Stimulated activated CD8-positive, alpha-beta memory T cell treated with anti-CD3 and anti-CD28 coated beads, Interleukin-7, amount 100 ng/mL, for 1 hour (primary cell): ENCODE measurements around the gene LBR.

Experiments
- DNase-seq, 2 donors: peaks; one replicate each; pipeline ENCODE4 v3.0.0-alpha.2; 2020; ENCODE audit warnings: low read depth in 2 of 2

Gene LBR

DNA sequence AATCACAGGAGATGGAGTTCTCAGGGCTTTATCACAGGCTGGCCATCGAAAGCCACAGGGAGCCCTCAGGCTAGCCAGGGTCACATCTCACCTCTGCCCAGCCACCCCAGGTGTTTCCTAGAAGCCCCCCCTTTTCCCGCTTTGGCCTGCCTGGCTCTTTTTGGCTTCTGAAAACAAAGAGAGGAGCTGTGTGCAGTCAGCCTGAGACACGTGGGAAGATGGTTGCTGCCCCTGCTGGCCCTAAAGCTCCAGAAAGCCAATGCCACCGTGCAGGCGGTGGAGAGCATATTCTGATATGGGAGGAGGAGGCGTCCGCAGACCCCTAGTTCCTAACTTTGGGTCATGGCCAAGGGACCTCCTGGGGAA is 18.7 kb upstream of the LBR start:
- DNase-seq, result no peak

DNA sequence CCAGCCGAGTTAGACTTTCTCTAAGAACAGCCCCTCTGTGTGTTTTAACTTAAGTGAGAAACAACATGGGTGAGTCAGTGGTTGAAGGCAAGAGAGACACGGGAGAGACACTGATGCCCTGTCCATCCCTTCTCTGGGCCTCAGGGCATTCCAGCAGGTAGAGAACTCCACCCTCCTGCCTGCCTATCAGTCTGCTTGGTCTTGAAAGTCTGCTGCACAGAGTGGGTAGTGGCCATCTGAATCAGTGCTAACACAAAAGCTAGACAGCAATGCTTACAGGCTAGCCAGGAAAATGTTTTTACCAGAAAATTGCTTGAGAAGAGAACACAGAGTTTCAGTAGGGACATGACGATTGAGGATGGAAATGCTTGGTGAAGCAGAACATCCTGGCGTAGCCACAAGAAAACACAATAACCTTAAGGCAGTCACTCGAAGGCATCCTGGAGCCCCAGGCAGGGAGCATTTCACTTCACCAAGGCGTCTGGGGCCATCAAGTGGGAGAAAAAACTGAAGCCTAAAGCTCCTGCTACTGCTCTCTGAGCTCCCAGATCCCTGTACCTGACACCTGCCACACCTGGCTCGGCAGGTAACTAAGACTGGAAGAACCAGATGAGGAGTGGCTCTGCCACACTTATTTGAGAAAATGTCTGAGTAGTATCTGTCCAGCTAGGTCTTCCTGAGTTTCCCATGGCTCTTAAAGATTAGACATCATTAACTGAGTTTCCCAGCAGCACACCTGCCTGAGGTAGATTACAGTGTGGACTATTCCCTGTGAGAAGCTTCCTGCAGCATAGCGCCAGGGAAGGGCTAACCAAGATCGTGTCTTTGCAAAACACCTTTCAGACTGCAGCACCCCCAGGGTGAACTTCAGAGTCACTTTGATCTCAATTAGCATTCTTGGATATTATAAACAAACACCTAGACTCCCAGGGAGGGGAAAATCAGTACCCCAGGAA is 18.1 kb upstream of the LBR start:
- DNase-seq, result no peak

DNA sequence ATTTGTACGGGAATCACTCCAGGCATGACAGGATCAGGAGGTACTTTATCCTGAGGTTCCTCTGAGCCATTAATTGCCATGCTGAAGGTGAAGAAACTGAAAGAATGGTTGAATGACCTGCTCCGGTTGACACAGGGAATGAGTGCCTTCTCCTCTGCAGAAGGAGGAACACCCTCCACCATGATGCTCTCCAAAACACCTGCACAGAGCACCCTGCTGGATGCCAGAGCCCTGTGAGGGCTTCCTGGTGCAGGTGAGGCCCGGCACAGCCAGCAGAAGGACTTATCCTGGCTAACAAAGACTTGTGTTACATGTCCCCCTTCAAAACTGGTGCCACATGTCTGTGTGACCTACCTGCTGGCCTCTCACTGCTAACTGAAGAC is 14.3 kb upstream of the LBR start:
- DNase-seq, result no peak

DNA sequence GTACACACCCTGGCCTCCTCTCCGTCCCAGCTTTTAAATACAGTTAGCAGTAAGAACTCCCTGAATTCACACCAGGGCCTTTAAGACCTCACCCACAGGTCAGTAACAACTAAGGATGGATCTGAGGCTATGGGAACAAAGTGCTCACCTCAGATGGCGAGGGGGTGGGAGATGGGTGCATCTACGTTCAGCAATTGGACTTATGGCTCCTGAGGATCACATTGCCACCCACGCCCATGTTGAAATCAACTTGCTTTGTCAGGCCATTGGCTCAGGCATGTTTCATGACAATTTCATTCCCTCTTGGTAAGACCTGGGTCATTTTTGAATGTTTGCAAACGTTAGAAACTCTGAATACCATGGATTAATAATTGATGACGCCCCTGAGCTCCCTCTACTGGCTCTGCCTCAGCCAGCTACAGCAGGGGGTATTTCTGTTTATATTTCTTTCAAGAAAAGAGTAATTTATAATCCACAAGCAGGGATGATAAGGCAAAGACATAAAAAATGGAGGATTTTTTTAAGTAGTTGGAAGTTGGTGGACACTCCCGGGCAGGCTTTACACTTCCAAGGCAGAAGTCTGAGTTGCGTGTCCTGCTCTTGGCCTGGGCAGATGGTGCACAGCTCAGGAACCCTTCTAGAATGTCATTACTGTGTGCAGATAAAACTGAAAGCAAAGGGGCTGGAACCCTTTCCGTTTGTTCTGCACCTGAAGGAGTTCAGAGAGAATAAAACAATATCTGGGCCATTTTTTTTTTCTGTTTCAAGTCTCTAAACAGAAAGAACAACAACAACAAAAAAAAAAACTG is 13.7 kb upstream of the LBR start:
- DNase-seq, result no peak

DNA sequence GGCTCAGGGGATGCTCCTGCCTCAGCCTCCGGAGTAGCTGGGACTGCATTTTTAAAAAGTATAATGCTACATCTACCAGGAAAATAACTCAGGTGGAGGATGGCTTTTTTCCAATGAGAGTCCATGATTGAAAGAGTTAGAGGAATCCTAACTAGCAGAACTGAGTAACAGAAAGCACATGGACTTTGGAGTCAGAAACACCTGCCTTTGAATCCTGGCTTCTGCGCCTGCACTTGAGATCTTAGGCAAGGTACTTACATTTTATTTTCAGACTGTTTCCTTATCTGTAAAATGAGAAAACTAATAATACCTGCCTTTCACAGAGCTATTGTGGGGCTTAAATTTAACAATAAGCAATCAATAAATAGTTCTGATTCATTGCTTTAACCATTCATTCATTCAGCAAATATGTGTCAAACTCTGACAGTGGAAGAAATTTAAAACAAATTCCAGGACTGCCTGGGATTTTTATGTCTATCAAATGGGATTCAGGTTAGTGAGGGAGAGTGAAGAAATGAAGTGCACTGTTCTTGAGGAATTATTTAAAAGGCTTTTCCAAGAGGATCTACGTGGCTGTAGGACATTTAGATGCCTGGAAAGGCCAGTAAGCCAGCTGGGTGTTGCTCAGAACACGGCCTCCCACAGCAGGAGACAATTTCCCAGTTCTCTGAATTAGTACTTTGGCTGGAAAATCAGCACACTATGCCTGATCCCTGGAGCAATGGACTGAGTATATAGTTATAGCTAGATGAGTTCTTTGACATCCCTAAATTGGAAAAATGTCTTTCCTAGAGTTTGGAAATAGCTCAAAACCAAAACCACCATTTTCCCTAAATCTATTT is 12.8 kb upstream of the LBR start:
- no peak for DNase-seq

DNA sequence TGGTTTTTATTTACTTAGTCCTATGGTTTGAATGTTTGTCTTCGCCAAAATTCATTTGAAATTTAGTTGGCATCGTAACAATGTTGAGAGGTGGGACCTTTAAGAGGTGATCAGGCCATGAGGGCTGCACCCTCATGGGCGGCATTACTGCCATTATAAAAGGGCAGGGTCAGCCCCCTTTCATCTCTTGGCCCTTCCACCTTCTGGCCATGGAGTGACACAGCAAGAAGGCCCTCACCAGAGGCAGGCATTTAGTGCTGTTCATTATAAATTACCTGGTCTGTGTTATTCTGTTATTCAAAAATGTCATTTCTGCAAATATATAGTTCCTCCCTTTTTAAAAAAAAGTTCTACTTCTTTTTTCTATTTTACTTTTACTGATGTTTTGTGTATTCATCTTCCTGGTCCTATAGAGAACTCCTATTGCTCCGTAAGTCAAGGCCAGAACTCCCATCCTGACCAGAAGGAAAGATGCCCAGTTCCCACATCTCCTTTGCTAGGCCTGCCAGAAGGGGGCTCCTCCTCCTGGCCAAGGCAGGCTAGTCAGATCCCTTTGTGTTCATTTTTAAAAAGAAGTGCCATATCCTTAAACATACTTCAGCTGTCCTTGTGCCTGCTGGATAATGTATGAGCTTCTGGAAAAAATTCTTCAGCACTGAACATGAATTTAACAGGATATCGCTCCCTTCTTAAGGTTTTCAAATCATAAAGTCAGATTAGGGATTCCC is 10.0 kb upstream of the LBR start:
- no peak for DNase-seq

DNA sequence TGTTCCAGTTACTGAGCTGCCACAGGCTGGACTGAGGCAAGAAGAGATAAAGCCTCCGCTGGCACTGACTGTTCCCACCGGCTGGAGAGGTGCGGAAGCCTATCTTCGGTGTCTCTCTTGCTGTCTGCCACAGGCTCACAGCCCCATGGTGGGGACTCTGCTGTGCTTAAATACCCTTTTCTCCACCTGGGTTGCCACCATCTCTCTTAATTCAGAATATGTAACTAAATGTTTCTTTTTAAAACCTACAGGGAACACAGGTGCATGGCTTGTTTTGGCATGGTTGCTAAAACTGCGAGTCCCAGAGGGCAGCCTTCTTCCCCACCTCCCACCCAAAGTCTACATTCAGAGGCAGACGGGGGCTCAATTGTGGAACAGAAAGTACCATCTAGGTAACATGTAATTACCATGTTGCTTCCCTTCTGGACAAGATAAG is 8.1 kb upstream of the LBR start:
- DNase-seq, result no peak

DNA sequence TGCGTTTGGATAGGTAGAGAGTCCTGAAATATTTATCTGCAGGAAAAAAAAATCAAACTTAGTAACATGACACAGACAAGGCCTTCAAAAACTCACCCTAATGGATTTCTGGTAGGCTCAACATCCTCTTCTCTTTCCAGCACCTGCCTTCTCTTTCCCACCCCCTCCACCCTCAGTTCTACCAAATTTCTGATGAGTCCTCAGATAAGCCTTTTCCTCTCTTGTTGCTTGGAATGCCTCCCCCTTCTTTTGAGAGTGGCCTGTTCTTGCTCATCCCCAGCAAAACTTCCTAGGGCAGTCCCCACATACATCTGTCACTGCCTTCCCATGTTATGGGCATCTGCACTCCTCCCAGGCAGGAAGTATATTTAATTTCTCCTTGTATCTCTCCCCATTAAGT is 7.6 kb upstream of the LBR start:
- no peak for DNase-seq

DNA sequence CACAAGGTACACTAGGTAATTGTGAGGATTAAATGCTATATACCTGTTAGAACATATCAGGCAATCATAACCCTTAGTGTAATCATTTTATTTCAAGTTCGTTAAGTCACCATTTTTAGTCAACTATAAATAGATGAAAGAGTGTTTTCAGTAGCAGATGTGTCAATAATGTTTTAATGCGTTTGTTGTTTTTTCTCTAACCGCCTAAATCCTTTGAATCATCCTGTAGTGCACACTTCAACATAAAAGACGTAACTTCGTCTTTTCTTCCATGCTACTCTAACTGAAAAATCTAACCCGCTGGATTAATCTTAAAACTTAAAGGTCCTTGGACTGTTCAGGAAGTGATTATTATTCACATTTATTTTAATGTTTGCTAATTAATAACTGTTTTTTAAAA is 7.2 kb upstream of the LBR start:
- no peak for DNase-seq

DNA sequence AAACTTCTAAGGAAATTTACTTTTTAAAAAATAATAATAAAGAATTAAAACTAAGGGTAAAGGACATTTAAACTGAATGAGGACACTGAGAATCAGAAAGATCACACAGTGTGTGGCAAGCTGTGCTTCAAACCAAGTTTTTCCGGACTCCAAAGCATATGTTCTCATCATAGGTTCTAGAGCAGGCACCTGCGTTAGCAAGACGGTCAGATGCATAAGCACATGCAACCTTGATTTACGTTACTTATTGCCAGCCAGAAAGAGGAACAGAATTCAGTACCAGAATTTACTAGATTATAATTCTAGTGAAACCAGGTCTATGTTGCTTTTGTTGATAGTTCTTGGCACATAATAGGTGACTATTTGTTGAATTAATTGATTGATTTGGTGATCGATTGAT is 6.2 kb upstream of the LBR start:
- no peak for DNase-seq

DNA sequence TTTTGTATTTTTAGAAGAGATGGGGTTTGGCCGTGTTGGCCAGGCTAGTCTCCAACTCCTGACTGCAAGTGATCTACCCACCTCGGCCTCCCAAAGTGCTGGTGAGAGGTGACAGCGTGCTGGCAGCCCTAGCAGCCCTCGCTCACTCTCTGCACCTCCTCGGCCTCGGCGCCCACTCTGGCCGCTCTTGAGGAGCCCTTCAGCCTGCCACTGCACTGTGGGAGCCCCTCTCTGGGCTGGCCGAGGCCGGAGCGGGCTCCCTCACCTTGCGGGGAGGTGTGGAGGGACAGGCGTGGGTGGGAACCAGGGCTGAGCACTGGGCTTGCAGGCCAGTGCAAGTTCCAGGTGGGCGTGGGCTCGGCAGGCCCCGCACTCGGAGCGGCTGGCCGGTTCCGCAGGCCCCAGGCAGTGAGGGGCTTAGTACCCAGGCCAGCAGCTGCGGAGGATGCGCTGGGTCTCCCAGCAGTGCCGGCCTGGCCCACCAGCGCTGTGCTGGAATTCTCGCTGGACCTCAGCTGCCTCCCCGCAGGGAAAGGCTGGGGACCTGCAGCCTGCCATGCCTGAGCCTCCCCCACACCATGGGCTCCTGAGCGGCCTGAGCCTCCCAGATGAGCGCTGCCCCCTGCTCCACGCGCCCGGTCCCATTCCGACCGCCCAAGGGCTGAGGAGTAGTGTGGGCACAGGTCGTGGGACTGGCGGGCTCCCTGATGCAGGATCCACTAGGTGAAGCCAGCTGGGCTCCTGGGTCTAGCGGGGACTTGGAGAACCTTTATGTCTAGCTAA is 3.4 kb upstream of the LBR start:
- no peak for DNase-seq

DNA sequence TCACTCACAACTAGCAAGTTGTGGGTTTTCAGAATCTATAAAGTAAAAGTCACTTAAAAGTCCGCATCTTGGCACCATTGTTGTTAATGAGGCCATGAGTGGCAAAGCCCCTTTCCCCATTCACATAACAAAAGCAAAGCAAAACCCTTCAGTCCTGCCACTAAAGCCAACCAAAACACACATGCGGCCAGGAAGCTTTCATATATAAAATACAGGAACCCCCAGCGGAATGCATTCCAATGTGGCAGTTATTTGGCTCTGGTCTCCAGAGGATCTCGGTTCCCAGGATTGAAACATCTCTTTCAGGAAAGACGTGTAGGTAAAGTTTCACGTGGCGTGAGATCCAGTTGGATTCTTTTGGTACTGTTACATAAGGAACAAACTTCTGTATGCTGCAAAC is 2.5 kb upstream of the LBR start:
- DNase-seq, result no peak

DNA sequence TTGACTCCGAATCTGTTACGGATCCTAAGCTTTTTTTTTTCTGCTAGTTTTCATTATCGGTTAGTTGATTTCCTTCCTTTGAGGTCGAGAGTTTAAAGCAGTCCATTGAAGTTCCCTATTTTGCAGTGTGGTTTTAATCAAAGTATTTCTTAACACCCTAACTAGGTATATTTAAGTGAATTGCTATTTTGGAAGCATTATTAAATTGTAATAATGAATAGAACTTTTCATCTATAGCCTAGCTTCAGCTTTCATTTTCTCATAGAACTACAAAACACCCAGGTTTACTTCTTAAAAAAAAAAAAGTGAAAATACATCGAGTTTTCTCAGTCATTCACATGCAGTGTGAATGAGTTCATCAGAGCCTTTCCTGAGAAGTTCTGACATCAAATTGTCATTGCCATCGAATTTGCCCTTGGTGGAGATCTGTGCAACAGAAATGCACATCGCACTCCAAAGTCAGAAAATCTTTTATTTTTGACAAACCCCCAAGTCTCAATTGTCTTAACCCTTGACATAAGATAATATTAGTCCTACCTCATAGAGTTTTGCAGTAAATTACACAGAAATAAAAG is 1.1 kb upstream of the LBR start:
- no peak for DNase-seq

DNA sequence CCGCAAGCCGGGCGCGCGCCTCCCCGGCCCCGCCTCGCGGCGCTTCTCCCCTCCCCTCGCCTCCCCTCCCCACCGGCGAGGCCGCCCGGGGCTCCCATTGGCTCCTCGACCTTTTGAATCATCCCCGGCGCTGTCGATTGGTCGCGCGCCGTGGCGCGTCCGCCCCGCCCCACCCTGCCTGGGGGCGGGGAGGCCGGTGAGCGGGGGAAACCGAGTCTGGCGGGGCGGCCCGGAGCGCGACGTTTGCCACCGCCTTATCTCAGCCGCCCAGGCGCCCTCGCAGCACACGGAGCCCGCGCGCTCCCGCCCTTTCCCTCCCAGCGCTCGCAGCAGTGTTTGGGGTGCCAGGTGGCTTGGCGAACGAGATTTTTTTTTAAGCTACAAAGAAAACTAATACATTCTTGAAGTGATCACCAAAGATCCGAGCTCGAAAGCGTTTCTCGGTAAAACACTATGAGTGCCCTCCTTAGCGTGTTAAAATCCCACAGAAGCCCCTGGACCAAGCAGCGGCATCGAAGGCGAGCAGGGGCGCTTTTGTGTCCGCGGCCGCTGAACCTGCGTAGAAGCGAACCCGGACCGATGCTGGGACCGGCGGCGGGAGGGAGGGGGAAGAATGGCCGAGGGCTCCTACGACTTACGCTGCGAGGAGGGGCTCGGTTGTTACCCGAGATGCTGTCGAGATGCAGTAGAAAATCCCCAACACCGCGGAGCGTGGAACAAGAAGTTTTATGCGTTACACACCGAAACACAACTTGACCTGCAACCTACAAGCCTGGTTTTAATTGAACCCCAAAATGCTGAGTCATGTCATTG is 436 bp upstream of the LBR start:
- peak; percentile 81 to 85 for DNase-seq

DNA sequence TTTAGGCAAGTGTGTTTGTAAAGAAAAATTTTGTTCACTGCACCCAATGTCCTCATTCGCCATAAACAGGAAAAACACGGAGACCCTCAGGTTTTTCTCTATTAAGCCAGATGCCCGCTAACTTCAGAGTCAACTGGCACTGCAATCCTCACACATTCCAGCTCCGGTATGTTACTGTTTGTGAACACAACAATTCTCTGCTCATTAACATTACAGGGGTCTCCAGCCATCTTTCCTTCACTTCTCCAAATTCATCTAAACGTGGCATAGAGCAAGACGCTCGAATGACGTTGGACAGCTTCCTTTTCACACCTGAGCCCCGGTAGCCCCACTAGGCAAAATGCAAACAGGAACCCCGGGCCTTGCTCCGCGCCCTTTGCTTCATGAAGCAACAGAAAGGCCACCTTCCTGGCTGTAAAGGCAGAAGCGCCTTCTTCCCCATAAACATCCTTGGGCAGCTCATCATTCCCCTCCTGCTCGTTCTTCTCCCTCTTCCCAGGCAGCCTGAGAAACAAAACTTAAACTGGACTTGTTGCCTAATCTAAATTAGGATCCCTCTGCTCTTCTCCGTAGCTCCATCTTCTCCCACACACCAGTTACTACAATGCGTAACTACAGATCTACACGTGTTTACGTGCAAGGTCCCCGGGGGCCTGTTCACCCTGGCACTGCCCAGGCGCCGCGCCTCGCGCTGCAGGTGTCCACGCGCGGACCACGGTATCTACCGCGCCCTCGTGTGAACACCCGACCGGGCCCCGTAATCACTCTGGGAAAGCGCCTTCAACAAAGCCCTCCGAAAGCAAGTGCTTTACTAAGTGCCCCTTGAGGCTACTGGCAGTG is 1.2 kb downstream of the LBR start:
- no peak for DNase-seq

DNA sequence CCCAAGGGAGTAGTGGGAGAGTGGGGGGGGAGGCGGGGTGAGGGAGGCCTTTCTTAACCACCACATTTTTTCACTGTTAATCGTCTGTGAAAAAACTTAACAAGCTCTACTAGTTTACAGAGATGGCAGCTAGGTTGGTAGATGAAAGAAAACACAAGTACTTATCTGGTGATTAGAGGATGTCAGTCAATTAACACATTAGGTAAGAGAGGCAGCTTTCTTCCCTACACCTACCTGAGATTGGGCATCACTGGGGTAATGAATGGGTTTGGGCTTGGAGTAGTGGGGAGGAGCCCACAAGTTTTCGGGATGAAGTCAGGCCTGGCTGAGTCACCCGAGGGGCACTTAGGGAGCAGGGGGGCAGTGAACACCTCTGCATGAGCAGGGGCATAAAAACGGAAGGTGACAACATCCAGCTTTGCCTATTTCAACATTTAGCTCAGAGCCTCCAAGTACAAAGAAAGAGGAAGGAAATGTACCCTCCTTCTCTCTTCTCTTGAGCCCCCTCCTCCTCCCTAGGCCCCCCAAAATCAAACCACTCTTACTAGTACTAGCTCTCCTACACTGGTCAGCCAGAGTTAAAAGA is 2.5 kb downstream of the LBR start:
- no peak for DNase-seq

DNA sequence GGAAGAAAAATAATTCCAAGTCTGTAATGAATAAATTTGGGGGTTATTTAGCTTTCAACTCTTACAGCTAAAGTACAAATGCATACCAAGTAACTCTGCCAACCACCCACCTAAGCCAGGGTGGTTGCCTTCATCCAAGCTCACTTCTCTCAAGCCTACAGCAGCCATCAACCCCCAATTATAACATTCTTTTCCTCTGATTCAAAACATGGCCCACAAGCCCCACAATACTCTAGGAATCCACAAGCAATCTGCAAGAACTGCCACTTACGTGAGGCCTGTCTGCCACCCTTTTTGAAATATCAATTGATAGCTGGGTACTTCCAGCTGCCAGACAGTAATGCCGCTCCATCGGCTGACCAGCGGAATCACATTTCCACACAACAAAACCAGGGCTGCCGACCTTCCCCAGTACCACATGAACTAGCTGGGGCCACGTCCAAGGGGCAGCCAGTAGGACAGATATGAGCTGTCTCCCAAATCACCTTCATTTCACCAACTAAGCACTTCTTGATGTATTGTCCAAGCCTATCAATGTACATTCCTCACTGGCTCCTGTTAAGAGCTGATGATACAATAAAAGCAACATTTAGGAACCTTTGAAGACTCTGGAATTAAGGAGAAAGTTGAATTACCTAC is 3.2 kb downstream of the LBR start:
- no peak for DNase-seq

DNA sequence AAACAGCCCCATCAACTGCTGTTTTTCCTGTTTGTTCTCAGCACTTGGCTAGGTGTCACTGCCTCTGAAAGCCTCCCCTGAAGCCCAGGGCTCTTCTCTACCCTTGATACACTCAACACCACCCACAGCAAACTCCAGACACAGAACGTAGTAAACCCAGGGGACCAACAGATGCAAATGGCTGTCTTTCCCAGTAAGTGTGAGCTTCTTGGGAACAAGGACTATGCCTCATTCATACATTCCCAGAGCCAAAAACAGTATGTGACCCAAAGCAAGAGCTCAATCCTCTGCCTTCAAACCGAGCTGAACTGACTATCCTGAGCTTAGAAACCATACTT is 4.4 kb downstream of the LBR start:
- DNase-seq, result no peak
